Endodermal cell (in vitro differentiated cells): ENCODE results near the gene SMYD3. TPM values are rescaled to one million over a fixed set of nuclear protein-coding genes. Genes with fewer than 3 reads are reported as not detected.

Experiments used
- DNase-seq: peaks from one replicate; pipeline ENCODE4 v3.0.0-alpha.2; 2017
- H3K27ac ChIP-seq: 2 replicates; pipeline ENCODE4 v1.5.1; 2013; ENCODE audit warnings: mild to moderate bottlenecking, low read depth, low read length, moderate library complexity
- H3K27me3 ChIP-seq: 2 replicates; pipeline ENCODE4 v1.6.1; 2013; ENCODE audit warnings: mild to moderate bottlenecking, low read length, moderate library complexity; ENCODE audit not compliant: insufficient read depth, control insufficient read depth, poor library complexity, severe bottlenecking
- H3K36me3 ChIP-seq: 2 replicates; pipeline ENCODE4 v1.7.0; 2013; ENCODE audit warnings: mild to moderate bottlenecking, low read length, moderate library complexity; ENCODE audit not compliant: control insufficient read depth, insufficient read depth
- H3K4me1 ChIP-seq: one replicate; pipeline ENCODE4 v1.7.0; 2013; ENCODE audit warnings: low read length; ENCODE audit not compliant: control insufficient read depth, insufficient read depth
- H3K4me3 ChIP-seq: 2 replicates; pipeline ENCODE4 v1.5.1; 2013; ENCODE audit warnings: mild to moderate bottlenecking, low read length, moderate library complexity
- H3K9ac ChIP-seq: 2 replicates; pipeline ENCODE4 v1.6.1; 2013; ENCODE audit warnings: mild to moderate bottlenecking, low read length, moderate library complexity; ENCODE audit not compliant: poor library complexity, severe bottlenecking; ENCODE audit errors: extremely low read depth
- H3K9me3 ChIP-seq: 2 replicates; pipeline ENCODE4 v1.6.1; 2013; ENCODE audit warnings: mild to moderate bottlenecking, low read length, moderate library complexity; ENCODE audit not compliant: control insufficient read depth
- H3K27ac Mint-ChIP-seq: 2 replicates; pipeline ENCODE4 v1.8.0; 2020; ENCODE audit warnings: mixed read lengths
- H3K27me3 Mint-ChIP-seq: 2 replicates; pipeline ENCODE4 v1.8.0; 2021; ENCODE audit warnings: mild to moderate bottlenecking, mixed read lengths; ENCODE audit not compliant: insufficient read depth
- H3K36me3 Mint-ChIP-seq: 2 replicates; pipeline ENCODE4 v1.8.0; 2020; ENCODE audit warnings: low read depth, mixed read lengths
- H3K4me1 Mint-ChIP-seq: 2 replicates; pipeline ENCODE4 v1.8.0; 2020; ENCODE audit warnings: mixed read lengths
- H3K4me3 Mint-ChIP-seq: 2 replicates; pipeline ENCODE4 v1.8.0; 2020; ENCODE audit warnings: mild to moderate bottlenecking, moderate library complexity, mixed read lengths
- H3K9me3 Mint-ChIP-seq: 2 replicates; pipeline ENCODE4 v1.8.0; 2020; ENCODE audit warnings: mild to moderate bottlenecking, mixed read lengths
- WGBS, 2 experiments: methylation state at CpG; one replicate each; pipeline versions ENCODE4 v1.1.5 to v1.1.7; 2013; ENCODE audit warnings: missing lambda C conversion rate in 2 of 2, mixed read lengths in 1 of 2; ENCODE audit not compliant: insufficient coverage in 1 of 2, insufficient read length in 1 of 2; 5-methylcytosine and 5-hydroxymethylcytosine counted together
- total RNA-seq, 2 donors: library from RNA; stranded (reverse); fragmentation: NEBNext Ultra II Directional in 1 of 2; extraction: Animal tissue kit (Norgen Biotek cat#: 25700) in 1 of 2; gene quantifications; 2 replicates in 1 of 2; 3 replicates in 1 of 2; pipeline ENCODE4 v1.2.1, GENCODE V29; 2021
- TF ChIP-seq, protein P1 (sequence below): fragments of 200-600 bp; sonication (generic); conservative IDR thresholded peaks from 2 replicates; pipeline ENCODE4 v1.5.0; 2021; ENCODE audit warnings: antibody characterized with exemption, mild to moderate bottlenecking

Gene SMYD3
- total RNA-seq, 2 donors from 2014 or later = 32.3 to 45.8 TPM

DNA sequence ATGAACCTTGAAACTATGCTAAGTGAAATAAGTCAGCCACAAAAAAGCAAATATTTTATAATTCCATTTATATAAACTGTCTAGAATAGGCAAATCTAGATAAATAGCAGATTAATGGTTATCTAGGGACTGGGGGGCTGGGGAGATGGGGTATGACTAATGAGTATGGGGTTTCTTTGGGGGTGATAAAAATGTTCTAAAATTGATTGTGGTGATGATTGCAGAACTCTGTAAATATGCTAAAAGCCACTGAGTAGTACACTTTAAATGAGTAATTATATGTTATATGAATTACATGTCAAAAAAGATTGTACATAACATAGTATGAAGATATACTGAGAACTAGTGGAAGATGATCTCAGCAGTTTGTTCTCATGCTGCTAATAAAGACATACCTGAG, 677.3 kb downstream of the SMYD3 start:
- no peaks in the 10 kb centered on the region for H3K27me3 Mint-ChIP-seq
- H3K4me1 Mint-ChIP-seq = no peaks in the 10 kb centered on the region
- no peak for DNase-seq
- H3K36me3 Mint-ChIP-seq = no peaks in the 10 kb centered on the region
- H3K27ac Mint-ChIP-seq = no peak overlapping the region
- Histone ChIP-seq H3K36me3 (no peaks in the 10 kb centered on the region), H3K4me1 (no peaks in the 10 kb centered on the region), H3K4me3 (no peak overlapping the region), H3K9me3 (no peaks in the 10 kb centered on the region), H3K27me3 (no peaks in the 10 kb centered on the region), H3K9ac (no peak overlapping the region), H3K27ac (no peak overlapping the region)
- H3K4me3 Mint-ChIP-seq = no peak overlapping the region
- TF ChIP-seq, protein P1, sequence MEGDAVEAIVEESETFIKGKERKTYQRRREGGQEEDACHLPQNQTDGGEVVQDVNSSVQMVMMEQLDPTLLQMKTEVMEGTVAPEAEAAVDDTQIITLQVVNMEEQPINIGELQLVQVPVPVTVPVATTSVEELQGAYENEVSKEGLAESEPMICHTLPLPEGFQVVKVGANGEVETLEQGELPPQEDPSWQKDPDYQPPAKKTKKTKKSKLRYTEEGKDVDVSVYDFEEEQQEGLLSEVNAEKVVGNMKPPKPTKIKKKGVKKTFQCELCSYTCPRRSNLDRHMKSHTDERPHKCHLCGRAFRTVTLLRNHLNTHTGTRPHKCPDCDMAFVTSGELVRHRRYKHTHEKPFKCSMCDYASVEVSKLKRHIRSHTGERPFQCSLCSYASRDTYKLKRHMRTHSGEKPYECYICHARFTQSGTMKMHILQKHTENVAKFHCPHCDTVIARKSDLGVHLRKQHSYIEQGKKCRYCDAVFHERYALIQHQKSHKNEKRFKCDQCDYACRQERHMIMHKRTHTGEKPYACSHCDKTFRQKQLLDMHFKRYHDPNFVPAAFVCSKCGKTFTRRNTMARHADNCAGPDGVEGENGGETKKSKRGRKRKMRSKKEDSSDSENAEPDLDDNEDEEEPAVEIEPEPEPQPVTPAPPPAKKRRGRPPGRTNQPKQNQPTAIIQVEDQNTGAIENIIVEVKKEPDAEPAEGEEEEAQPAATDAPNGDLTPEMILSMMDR = no peak
- no peaks in the 10 kb centered on the region for H3K9me3 Mint-ChIP-seq

DNA sequence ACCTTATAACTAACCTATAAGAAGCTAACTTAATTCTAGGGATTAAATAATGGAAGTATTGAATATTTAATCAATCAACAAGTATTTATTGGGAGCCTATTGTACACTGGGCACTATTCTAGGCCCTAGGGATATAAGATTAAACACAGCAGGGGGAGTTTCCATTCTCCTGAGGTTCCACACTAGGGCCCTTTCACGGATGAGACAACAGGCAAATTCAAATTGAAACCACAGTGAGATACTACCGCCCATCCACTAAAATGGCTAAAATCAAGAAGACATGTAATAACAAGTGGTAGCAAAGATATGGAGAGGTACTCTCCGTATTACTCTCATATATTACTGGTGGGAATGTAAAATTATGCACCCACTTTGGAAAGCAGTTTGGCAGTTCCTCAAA, 677.9 kb downstream of the SMYD3 start:
- H3K27me3 ChIP-seq = no peaks in the 10 kb centered on the region
- 71 to 93% methylated on average over 1 to 3 of the region's 3 CpGs for WGBS, 2 experiments
- H3K27me3 Mint-ChIP-seq = no peaks in the 10 kb centered on the region
- no peak overlapping the region for H3K4me3 Mint-ChIP-seq
- H3K9me3 ChIP-seq = no peaks in the 10 kb centered on the region
- no peak overlapping the region for H3K4me3 ChIP-seq
- H3K27ac Mint-ChIP-seq = no peak overlapping the region
- no peak overlapping the region for H3K9ac ChIP-seq
- TF ChIP-seq, protein P1 = no peak
- H3K9me3 Mint-ChIP-seq = no peaks in the 10 kb centered on the region
- no peaks in the 10 kb centered on the region for H3K4me1 Mint-ChIP-seq
- no peak for DNase-seq
- no peaks in the 10 kb centered on the region for H3K36me3 ChIP-seq
- no peaks in the 10 kb centered on the region for H3K4me1 ChIP-seq
- H3K27ac ChIP-seq = no peak overlapping the region
- H3K36me3 Mint-ChIP-seq = no peaks in the 10 kb centered on the region

DNA sequence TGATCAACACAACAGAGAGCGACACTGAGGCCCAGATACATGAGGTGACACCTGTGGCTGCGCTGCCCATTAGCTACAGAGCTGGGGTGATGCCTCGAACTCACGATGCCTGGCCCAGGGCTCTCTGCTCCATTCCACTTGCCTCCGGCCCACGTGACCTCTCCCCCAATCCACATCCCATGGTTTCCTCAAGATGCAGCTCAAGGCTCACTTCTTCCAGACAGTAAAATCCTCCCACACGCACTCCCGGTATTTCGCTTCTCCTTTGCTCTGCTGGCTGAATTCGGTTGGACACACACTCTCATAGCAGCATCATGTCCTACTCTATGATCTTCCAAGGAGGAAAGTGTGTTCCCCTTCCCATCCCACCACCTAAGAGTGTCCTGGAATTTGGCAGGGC, 679.8 kb downstream of the SMYD3 start:
- Histone ChIP-seq H3K9me3 (no peaks in the 10 kb centered on the region), H3K4me3 (no peak overlapping the region), H3K36me3 (no peaks in the 10 kb centered on the region), H3K4me1 (no peaks in the 10 kb centered on the region), H3K27me3 (no peaks in the 10 kb centered on the region), H3K27ac (no peak overlapping the region), H3K9ac (no peak overlapping the region)
- Mint-ChIP-seq H3K27ac (no peak overlapping the region), H3K4me3 (no peak overlapping the region), H3K36me3 (peaks cover 2% of the 10 kb centered on the region), H3K4me1 (no peaks in the 10 kb centered on the region), H3K27me3 (no peaks in the 10 kb centered on the region), H3K9me3 (peaks cover 9% of the 10 kb centered on the region)
- no peak for DNase-seq
- TF ChIP-seq, protein P1 = no peak
- 83 to 95% methylated on average over 9 to 10 of the region's 10 CpGs for WGBS, 2 experiments
